ENCODE results near the gene CLEC1A. TPM values are rescaled to one million over a fixed set of nuclear protein-coding genes. Genes with fewer than 3 reads are reported as not detected.

CLEC1A gene
- total RNA-seq, 4 donors from 2014 or later, result 6.0 to 19.4 (median 8.4) TPM

DNA sequence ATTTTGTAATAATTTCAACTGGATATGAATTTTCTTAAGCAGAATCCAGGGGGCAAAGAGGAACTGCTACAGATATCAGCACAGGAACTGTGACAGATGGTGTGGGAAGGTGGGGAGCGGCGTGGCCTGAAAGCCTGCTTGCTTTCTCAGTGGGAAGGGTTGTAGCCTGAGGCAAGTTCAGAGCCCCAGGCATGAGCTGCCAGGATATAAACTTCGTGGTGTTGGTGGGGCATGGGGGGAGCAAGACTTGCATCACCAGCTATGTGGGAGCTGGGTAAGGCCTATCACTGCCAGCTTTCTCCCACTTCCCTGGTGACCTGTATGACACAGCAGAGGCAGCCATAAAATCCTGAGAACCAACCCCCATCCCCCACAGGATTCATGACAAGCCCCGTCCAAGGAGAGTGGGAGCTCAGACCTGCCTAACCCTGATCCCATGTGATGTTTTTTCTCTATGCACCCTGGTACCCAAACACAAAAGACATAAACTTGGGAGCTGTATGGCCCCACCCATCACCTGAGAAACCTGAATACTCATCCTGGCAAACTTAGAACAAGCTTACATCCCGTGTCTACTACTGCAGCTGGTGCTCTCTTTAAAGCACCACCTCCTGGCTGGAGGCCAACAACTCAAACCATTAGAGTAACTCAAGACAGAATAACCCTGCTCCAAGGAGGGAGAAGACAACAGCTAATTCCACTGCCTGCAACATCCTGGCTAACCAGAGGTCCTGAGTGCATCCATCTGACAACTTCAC lies 16.5 kb downstream of the CLEC1A start:
- WGBS, 2 donors, result 76 to 81% methylated on average over 5 of the region's 5 CpGs
- H3K27me3 ChIP-seq, result no peaks in the 10 kb centered on the region
- no peak overlapping the region for H3K27ac ChIP-seq
- no peak for DNase-seq (ENCODE audit: low spot score in 2 of 2)
- H3K4me3 ChIP-seq, result no peak overlapping the region
- H3K9me3 ChIP-seq, result peaks cover 0 to 13% (median 1%) of the 10 kb centered on the region in 4 donors
- no peak for TF ChIP-seq POLR2A (IDR thresholded peaks at IDR 0.05)
- H3K36me3 ChIP-seq, result no peaks in the 10 kb centered on the region
- no peaks in the 10 kb centered on the region for H3K4me1 ChIP-seq

DNA sequence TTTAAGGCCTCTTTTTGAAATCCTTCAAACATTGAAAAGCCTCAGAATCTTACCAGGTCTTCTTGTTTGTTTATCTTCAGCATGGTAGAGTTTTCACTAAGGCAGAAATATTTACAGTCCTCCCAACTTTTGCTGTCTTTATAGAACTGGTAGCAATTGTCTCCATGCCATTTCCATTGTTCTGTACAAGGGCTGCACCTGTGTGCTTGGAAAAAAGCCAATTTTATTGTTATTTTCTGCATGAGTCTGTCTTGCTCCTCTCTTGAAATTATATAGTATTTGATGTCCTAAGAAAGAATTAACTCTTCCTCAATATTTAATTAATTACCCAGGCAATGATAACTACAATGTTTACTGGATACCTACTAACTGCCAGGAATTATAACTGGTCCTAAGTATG lies 23.3 kb downstream of the CLEC1A start:
- H3K4me3 ChIP-seq, result no peak overlapping the region
- H3K27ac ChIP-seq, result no peak overlapping the region
- TF ChIP-seq EP300 (IDR thresholded peaks at IDR 0.05), result no peak
- TF ChIP-seq POLR2A (IDR thresholded peaks at IDR 0.05), result no peak
- TF ChIP-seq, protein P1, sequence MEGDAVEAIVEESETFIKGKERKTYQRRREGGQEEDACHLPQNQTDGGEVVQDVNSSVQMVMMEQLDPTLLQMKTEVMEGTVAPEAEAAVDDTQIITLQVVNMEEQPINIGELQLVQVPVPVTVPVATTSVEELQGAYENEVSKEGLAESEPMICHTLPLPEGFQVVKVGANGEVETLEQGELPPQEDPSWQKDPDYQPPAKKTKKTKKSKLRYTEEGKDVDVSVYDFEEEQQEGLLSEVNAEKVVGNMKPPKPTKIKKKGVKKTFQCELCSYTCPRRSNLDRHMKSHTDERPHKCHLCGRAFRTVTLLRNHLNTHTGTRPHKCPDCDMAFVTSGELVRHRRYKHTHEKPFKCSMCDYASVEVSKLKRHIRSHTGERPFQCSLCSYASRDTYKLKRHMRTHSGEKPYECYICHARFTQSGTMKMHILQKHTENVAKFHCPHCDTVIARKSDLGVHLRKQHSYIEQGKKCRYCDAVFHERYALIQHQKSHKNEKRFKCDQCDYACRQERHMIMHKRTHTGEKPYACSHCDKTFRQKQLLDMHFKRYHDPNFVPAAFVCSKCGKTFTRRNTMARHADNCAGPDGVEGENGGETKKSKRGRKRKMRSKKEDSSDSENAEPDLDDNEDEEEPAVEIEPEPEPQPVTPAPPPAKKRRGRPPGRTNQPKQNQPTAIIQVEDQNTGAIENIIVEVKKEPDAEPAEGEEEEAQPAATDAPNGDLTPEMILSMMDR (IDR thresholded peaks at IDR 0.05), result no peak

DNA sequence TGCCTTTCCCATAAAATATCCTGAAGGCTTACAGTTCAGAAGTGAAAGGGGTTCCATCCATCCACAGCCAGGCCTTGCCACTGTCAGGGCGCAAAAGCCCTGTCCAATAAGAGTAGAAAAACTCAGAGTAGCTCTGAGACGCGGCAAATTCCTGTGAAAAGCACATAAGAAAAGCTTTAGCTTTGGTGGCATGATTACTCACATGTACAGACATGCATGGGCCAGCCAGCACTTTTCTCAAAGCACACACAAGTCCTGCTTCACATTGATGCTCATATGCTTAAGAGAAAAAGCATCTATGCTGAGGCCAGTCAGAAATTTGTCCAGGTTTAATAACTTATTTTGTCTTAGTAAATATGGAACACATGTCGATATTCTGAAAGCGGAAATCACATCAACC lies 25.5 kb downstream of the CLEC1A start:
- Histone ChIP-seq H3K27me3 (no peaks in the 10 kb centered on the region), H3K9me3 (no peaks in the 10 kb centered on the region), H3K4me1 (peaks cover 0 to 6% (median under 1%) of the 10 kb centered on the region in 4 donors), H3K27ac (no peak overlapping the region), H3K4me3 (no peak overlapping the region), H3K36me3 (peaks cover 0 to 6% (median 0%) of the 10 kb centered on the region in 3 donors)
- WGBS, 2 donors, result 96 to 97% methylated on average over 5 of the region's 5 CpGs
- TF ChIP-seq, protein P1 (IDR thresholded peaks at IDR 0.05), result no peak
- TF ChIP-seq EP300 (IDR thresholded peaks at IDR 0.05), result no peak
- no peak for TF ChIP-seq POLR2A (IDR thresholded peaks at IDR 0.05)
- DNase-seq (ENCODE audit: low spot score in 2 of 2), result no peak

More for the DNA sequence above, 23.3 kb downstream of the CLEC1A start:
- no peak for DNase-seq (ENCODE audit: low spot score in 2 of 2)
- peaks cover 0 to 6% (median 0%) of the 10 kb centered on the region in 3 donors for H3K36me3 ChIP-seq
- H3K4me1 ChIP-seq, result no peaks in the 10 kb centered on the region
- no peaks in the 10 kb centered on the region for H3K9me3 ChIP-seq
- H3K27me3 ChIP-seq, result no peaks in the 10 kb centered on the region

DNA sequence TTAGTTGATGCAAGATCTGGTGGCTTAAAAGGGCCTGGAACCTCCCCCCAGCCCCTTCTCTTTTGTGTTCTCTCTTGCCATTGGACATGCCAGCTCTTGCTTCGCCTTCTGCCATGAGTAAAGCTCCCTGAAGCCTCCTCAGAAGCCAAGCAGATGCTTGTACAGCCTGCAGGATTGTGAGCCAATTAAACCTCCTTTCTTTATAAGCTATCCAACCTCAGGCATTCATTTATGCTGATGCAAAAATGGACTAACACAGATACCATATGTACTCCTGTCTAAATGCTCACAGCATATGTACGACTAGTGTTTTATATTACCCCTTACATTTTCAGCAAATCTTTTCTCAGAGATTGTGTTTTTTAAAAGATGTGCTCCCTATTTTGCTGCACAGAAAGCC lies 26.7 kb downstream of the CLEC1A start:
- 93 to 97% methylated on average over 2 of the region's 2 CpGs for WGBS, 2 donors

DNA sequence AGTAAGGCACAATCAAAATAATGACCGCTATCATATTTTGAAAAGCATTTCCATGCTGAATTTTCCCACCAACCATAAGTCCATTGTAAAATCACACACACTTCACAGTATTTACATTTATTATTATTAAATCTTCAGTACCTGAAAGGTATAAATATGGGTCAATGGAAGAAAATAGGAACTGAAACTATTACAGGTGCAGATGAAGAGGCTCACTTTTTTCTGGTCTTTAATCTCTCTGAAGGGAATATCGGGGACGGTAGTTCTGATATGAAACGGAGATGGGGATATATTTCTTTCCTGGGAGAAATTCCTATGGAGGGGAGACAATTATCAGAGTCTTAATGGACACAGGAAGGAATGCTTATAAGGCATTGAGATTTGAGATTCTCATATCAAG lies 28.4 kb downstream of the CLEC1A start:
- peaks cover 0 to 6% (median 0%) of the 10 kb centered on the region in 3 donors for H3K36me3 ChIP-seq
- TF ChIP-seq EP300 (IDR thresholded peaks at IDR 0.05) (no peak), POLR2A (IDR thresholded peaks at IDR 0.05) (no peak)
- TF ChIP-seq, protein P1 (IDR thresholded peaks at IDR 0.05), result no peak
- no peak for DNase-seq (ENCODE audit: low spot score in 2 of 2)
- no peak overlapping the region for H3K27ac ChIP-seq
- no peak overlapping the region for H3K4me3 ChIP-seq
- no peaks in the 10 kb centered on the region for H3K9me3 ChIP-seq
- WGBS, 2 donors, result 95 to 97% methylated on average over 4 of the region's 4 CpGs
- H3K4me1 ChIP-seq, result peaks cover 0 to 23% (median 3%) of the 10 kb centered on the region in 4 donors
- H3K27me3 ChIP-seq, result no peaks in the 10 kb centered on the region

More for the DNA sequence above, 26.7 kb downstream of the CLEC1A start:
- Histone ChIP-seq H3K27me3 (no peaks in the 10 kb centered on the region), H3K36me3 (peaks cover 0 to 6% (median 0%) of the 10 kb centered on the region in 3 donors), H3K4me1 (peaks cover 0 to 11% (median 3%) of the 10 kb centered on the region in 4 donors), H3K27ac (no peak overlapping the region), H3K4me3 (no peak overlapping the region), H3K9me3 (no peaks in the 10 kb centered on the region)
- TF ChIP-seq POLR2A (IDR thresholded peaks at IDR 0.05) (no peak), EP300 (IDR thresholded peaks at IDR 0.05) (no peak)
- TF ChIP-seq, protein P1 (IDR thresholded peaks at IDR 0.05), result no peak
- DNase-seq (ENCODE audit: low spot score in 2 of 2), result no peak

Measured in tibial nerve (tissue), 4 donors.